ENCODE results near the gene SULT4A1. TPM values are rescaled to one million over a fixed set of nuclear protein-coding genes. Genes with fewer than 3 reads are reported as not detected.

The SULT4A1 gene
- total RNA-seq, 1 experiment from 2014 or later: 12.6 TPM

DNA sequence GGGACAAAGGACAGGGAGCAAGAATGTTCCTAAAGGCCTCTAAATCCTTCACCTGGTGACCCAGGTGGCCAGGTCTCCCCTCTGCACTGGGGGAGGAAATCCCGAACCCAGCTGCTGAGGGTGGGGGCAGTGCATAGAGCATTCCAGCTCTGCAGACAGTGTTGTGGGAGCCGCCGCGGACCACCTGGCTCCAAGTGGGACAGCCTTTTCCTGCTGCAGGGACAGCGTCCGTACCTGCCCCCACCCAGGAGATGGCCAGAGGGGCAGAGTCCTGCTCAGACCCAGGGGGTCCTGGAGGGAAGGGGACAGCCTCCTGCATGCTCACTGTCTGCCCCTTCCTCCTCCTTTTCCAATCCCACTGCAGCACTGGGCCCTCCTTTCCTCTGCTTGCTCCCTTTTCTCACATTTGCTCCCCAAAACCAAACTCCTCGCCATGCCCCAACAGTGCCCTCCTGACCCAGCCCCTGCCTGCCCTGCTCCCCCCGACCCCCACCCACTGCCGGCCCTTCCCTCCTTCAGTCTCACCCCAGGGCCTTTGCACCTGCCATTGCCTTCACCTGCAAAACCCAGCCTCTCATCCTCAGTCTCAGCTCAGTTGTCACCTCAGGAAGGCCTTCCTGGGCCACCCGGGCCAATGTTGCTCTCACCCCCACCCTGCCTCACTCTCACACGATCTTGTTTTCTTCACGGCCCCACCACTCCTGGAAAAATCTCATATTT lies 16.7 kb upstream of the SULT4A1 start:
- ATAC-seq (no peak), DNase-seq (ENCODE audit: low spot score) (peak; percentile 9)
- peaks cover 6% of the 10 kb centered on the region for H3K27me3 Mint-ChIP-seq (ENCODE audit: low read depth)
- H3K4me3 Mint-ChIP-seq: no peak overlapping the region
- no peaks in the 10 kb centered on the region; the same call in 1 of the 2 replicates for H3K4me1 Mint-ChIP-seq
- peaks cover 7% of the 10 kb centered on the region for H3K36me3 Mint-ChIP-seq
- TF ChIP-seq ATF1 (CRISPR knock-in tag; IDR thresholded peaks at IDR 0.05): no peak
- TF ChIP-seq, protein P1, sequence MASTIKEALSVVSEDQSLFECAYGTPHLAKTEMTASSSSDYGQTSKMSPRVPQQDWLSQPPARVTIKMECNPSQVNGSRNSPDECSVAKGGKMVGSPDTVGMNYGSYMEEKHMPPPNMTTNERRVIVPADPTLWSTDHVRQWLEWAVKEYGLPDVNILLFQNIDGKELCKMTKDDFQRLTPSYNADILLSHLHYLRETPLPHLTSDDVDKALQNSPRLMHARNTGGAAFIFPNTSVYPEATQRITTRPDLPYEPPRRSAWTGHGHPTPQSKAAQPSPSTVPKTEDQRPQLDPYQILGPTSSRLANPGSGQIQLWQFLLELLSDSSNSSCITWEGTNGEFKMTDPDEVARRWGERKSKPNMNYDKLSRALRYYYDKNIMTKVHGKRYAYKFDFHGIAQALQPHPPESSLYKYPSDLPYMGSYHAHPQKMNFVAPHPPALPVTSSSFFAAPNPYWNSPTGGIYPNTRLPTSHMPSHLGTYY (CRISPR knock-in tag; IDR thresholded peaks at IDR 0.05): no peak
- TF ChIP-seq ETV6 (CRISPR knock-in tag; IDR thresholded peaks at IDR 0.05): no peak
- no peak for TF ChIP-seq ZNF263 (CRISPR knock-in tag; IDR thresholded peaks at IDR 0.05; ENCODE audit: low read depth)
- TF ChIP-seq, protein P2, sequence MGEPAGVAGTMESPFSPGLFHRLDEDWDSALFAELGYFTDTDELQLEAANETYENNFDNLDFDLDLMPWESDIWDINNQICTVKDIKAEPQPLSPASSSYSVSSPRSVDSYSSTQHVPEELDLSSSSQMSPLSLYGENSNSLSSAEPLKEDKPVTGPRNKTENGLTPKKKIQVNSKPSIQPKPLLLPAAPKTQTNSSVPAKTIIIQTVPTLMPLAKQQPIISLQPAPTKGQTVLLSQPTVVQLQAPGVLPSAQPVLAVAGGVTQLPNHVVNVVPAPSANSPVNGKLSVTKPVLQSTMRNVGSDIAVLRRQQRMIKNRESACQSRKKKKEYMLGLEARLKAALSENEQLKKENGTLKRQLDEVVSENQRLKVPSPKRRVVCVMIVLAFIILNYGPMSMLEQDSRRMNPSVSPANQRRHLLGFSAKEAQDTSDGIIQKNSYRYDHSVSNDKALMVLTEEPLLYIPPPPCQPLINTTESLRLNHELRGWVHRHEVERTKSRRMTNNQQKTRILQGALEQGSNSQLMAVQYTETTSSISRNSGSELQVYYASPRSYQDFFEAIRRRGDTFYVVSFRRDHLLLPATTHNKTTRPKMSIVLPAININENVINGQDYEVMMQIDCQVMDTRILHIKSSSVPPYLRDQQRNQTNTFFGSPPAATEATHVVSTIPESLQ (CRISPR knock-in tag; IDR thresholded peaks at IDR 0.05): no peak
- TF ChIP-seq, protein P3, sequence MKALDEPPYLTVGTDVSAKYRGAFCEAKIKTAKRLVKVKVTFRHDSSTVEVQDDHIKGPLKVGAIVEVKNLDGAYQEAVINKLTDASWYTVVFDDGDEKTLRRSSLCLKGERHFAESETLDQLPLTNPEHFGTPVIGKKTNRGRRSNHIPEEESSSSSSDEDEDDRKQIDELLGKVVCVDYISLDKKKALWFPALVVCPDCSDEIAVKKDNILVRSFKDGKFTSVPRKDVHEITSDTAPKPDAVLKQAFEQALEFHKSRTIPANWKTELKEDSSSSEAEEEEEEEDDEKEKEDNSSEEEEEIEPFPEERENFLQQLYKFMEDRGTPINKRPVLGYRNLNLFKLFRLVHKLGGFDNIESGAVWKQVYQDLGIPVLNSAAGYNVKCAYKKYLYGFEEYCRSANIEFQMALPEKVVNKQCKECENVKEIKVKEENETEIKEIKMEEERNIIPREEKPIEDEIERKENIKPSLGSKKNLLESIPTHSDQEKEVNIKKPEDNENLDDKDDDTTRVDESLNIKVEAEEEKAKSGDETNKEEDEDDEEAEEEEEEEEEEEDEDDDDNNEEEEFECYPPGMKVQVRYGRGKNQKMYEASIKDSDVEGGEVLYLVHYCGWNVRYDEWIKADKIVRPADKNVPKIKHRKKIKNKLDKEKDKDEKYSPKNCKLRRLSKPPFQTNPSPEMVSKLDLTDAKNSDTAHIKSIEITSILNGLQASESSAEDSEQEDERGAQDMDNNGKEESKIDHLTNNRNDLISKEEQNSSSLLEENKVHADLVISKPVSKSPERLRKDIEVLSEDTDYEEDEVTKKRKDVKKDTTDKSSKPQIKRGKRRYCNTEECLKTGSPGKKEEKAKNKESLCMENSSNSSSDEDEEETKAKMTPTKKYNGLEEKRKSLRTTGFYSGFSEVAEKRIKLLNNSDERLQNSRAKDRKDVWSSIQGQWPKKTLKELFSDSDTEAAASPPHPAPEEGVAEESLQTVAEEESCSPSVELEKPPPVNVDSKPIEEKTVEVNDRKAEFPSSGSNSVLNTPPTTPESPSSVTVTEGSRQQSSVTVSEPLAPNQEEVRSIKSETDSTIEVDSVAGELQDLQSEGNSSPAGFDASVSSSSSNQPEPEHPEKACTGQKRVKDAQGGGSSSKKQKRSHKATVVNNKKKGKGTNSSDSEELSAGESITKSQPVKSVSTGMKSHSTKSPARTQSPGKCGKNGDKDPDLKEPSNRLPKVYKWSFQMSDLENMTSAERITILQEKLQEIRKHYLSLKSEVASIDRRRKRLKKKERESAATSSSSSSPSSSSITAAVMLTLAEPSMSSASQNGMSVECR (CRISPR knock-in tag; IDR thresholded peaks at IDR 0.05; ENCODE audit: borderline replicate concordance): no peak
- no peak for TF ChIP-seq TCF7 (CRISPR knock-in tag; IDR thresholded peaks at IDR 0.05; ENCODE audit: low read depth)
- no peak for TF ChIP-seq TEAD1 (CRISPR knock-in tag; IDR thresholded peaks at IDR 0.05)
- TF ChIP-seq, protein P4, sequence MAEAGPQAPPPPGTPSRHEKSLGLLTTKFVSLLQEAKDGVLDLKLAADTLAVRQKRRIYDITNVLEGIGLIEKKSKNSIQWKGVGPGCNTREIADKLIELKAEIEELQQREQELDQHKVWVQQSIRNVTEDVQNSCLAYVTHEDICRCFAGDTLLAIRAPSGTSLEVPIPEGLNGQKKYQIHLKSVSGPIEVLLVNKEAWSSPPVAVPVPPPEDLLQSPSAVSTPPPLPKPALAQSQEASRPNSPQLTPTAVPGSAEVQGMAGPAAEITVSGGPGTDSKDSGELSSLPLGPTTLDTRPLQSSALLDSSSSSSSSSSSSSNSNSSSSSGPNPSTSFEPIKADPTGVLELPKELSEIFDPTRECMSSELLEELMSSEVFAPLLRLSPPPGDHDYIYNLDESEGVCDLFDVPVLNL (CRISPR knock-in tag; IDR thresholded peaks at IDR 0.05; ENCODE audit: borderline replicate concordance, low read depth): no peak
- no peak for TF ChIP-seq NFE2L1 (CRISPR knock-in tag; IDR thresholded peaks at IDR 0.05)
- TF ChIP-seq, protein P5, sequence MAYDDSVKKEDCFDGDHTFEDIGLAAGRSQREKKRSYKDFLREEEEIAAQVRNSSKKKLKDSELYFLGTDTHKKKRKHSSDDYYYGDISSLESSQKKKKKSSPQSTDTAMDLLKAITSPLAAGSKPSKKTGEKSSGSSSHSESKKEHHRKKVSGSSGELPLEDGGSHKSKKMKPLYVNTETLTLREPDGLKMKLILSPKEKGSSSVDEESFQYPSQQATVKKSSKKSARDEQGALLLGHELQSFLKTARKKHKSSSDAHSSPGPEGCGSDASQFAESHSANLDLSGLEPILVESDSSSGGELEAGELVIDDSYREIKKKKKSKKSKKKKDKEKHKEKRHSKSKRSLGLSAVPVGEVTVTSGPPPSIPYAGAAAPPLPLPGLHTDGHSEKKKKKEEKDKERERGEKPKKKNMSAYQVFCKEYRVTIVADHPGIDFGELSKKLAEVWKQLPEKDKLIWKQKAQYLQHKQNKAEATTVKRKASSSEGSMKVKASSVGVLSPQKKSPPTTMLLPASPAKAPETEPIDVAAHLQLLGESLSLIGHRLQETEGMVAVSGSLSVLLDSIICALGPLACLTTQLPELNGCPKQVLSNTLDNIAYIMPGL (CRISPR knock-in tag; IDR thresholded peaks at IDR 0.05): no peak
- TF ChIP-seq ZNF219 (CRISPR knock-in tag; IDR thresholded peaks at IDR 0.05; ENCODE audit: borderline replicate concordance): no peak
- TF ChIP-seq CREM (CRISPR knock-in tag; IDR thresholded peaks at IDR 0.05): no peak
- TF ChIP-seq ZBTB21 (CRISPR knock-in tag; IDR thresholded peaks at IDR 0.05; ENCODE audit: borderline replicate concordance): no peak
- TF ChIP-seq, protein P6, sequence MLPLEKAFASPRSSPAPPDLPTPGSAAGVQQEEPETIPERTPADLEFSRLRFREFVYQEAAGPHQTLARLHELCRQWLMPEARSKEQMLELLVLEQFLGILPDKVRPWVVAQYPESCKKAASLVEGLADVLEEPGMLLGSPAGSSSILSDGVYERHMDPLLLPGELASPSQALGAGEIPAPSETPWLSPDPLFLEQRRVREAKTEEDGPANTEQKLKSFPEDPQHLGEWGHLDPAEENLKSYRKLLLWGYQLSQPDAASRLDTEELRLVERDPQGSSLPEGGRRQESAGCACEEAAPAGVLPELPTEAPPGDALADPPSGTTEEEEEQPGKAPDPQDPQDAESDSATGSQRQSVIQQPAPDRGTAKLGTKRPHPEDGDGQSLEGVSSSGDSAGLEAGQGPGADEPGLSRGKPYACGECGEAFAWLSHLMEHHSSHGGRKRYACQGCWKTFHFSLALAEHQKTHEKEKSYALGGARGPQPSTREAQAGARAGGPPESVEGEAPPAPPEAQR (CRISPR knock-in tag; IDR thresholded peaks at IDR 0.05): no peak
- TF ChIP-seq TEAD4 (CRISPR knock-in tag; IDR thresholded peaks at IDR 0.05): no peak
- no peak for TF ChIP-seq NFYB (CRISPR knock-in tag; conservative IDR thresholded peaks at IDR 0.05; ENCODE audit: low read depth)
- TF ChIP-seq ZNF671 (CRISPR knock-in tag; IDR thresholded peaks at IDR 0.05): no peak
- CTCF ChIA-PET: no interaction called here
- peak overlapping the region; percentile 46; the same call in 1 of the 2 replicates for H3K27ac Mint-ChIP-seq
- POLR2A ChIA-PET: no interaction called here
- H3K9me3 Mint-ChIP-seq: peaks cover 16% of the 10 kb centered on the region

Data from WTC11 (cell line).